Epithelial cell of proximal tubule (primary cell): ENCODE measurements around the gene CDC123. TPM values are rescaled to one million over a fixed set of nuclear protein-coding genes. Genes with fewer than 3 reads are reported as not detected.
"Not testable (repeated sequence)": the region's sequence is repeated elsewhere in the genome, so short reads cannot be mapped to it uniquely, and the experiment has no call there.

Experiments
- DNase-seq: peaks from one replicate; pipeline ENCODE4 v3.0.0-alpha.2; 2011; ENCODE audit warnings: low read depth
- H3K4me3 ChIP-seq: 2 replicates; pipeline ENCODE4 v1.5.1; 2011; ENCODE audit warnings: low read depth, mild to moderate bottlenecking, low read length
- total RNA-seq: library from RNA; depleted of rRNA; stranded (reverse); fragments of >200 nt; gene quantifications from 2 replicates; pipeline ENCODE4 v1.2.3, GENCODE V29; 2015
- TF ChIP-seq, protein P1 (sequence below): conservative IDR thresholded peaks from 2 replicates; pipeline ENCODE4 v1.5.1; 2012; ENCODE audit warnings: low read depth, mild to moderate bottlenecking, low read length

Gene CDC123
- total RNA-seq, 1 donor from 2014 or later = 96.5 TPM

DNA sequence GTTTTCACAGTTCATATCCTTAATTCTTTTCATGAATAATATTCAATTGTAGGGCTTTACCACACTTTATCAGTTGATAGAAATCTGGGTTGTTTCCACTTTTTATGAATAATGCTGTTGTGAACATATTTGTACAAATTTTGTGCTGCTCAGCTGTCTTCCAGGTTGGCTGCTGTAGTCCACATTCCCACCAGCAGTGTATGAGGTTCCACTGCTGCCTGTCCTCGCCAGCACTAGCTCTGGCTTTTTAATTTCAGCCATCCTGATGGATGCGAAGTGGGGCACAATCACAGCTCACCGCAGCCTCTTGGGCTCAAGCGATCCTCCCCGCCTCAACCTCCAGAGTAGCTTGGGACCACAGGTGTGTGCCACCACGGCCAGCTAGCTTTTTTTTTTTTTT is 33.1 kb upstream of the CDC123 start:
- TF ChIP-seq, protein P1, sequence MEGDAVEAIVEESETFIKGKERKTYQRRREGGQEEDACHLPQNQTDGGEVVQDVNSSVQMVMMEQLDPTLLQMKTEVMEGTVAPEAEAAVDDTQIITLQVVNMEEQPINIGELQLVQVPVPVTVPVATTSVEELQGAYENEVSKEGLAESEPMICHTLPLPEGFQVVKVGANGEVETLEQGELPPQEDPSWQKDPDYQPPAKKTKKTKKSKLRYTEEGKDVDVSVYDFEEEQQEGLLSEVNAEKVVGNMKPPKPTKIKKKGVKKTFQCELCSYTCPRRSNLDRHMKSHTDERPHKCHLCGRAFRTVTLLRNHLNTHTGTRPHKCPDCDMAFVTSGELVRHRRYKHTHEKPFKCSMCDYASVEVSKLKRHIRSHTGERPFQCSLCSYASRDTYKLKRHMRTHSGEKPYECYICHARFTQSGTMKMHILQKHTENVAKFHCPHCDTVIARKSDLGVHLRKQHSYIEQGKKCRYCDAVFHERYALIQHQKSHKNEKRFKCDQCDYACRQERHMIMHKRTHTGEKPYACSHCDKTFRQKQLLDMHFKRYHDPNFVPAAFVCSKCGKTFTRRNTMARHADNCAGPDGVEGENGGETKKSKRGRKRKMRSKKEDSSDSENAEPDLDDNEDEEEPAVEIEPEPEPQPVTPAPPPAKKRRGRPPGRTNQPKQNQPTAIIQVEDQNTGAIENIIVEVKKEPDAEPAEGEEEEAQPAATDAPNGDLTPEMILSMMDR = no peak
- no peak for DNase-seq
- H3K4me3 ChIP-seq = no peak overlapping the region

DNA sequence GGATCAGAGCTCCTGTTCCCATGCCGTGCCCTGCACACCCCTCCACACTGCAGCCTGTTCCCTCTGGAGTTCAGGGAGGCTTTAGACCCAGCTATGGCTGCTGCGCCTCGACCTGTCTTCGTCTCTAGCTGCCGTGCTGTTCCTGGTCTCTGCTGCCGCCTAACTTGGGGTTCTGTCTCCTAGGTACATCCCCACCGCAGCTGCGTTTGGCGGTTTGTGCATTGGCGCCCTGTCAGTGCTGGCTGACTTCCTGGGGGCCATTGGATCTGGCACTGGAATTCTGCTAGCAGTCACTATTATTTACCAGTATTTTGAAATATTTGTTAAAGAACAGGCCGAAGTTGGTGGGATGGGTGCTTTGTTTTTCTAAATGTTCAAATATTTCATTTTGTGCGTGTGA is 31.9 kb upstream of the CDC123 start:
- H3K4me3 ChIP-seq = no peak overlapping the region
- TF ChIP-seq, protein P1 = no peak
- DNase-seq = no peak

DNA sequence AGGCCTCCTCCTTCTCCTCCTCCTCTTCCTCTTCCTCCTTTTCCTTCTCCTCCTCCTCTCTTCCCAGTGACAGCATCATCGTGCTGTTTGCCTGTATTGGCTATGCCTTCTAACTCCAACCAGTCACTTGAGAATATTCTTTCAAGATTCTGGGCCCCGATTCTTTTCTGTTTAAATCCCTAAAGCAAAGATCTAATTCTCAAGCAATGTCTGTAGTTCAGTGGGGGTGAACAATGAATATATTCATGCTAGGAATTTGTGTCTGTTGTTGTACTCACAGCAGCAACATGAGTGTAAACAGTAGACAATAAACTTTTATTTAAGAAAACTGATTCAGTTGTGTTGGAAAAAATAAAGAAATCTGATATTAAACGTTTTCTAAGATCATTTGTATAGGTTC is 31.0 kb upstream of the CDC123 start:
- H3K4me3 ChIP-seq = no peak overlapping the region
- TF ChIP-seq, protein P1 = no peak

DNA sequence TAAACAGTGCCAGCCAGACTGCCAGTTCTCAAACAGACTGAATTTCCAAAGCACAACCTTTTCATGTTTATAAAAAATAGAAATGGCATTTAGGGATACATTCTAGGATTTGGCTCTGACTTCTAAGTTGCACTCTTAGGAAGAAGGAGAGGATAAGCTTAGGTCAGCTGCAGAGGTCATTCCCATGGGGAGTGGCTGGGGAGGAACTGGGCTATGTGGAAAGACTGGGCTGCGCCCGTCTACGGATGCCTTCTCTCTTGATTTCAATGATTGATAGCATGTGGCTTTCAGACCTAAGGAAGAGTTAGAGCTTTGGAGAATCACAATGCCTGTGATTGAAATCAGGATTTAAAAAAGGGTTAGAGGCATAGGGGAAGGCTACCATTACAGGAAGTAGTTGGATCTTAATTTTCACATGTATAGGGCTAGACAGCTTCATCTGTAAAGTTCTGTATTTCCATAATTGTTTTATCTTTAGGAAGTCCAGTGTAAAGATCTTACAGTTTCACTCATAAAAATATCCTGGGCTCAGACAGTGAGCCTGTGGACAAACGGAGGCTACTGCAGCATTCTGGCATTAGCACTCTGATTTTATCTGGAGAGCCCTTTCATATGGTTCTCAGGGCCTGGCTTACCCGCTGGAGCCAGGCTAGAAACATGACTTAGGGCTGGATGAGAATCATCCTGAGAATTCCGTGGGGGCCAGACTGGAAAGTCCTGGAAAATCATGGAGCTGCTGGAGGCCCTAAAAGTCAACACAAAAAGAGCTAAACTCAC is 29.8 kb upstream of the CDC123 start:
- TF ChIP-seq, protein P1 = no peak
- H3K4me3 ChIP-seq = no peak overlapping the region
- no peak for DNase-seq

More for the DNA sequence above, 31.0 kb upstream of the CDC123 start:
- DNase-seq = no peak

DNA sequence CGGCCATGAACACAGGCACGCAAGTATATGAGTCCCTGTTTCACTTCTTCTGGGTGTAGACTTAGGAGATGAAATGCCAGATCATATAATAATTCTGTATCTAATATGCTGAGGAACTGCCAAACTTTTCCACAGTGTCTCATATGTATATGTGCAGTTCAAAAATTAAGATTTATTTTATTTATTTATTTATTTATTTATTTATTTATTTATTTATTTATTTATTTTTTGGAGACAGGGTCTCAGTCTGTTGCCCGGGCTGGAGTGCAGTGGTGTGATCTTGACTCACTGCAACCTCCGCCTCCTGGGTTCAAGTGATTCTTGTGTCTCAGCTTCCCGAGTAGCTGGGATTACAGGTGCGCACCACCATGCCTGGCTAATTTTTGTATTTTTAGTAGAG is 24.5 kb upstream of the CDC123 start:
- not testable (repeated sequence) for H3K4me3 ChIP-seq, DNase-seq

DNA sequence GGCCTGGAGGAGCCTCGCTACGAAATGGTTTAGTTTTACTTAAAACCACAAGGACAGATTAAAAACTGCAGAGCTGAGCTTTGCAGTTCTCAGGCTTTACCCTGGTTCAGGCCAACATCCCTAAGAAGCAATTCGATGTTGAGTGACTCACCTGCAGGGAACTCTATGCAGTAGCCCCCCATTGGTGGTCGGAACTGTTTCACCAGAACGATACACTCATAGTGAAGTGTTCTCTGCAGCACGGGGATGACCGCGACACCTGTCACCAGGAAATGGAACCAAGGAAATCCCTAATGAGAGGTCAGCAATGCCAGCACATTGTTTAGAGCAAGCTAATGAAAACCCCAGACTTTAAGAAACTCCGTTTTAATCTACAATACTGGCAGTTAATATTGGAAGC is 18.3 kb upstream of the CDC123 start:
- TF ChIP-seq, protein P1 = no peak
- no peak overlapping the region for H3K4me3 ChIP-seq
- peak; percentile 13 for DNase-seq

DNA sequence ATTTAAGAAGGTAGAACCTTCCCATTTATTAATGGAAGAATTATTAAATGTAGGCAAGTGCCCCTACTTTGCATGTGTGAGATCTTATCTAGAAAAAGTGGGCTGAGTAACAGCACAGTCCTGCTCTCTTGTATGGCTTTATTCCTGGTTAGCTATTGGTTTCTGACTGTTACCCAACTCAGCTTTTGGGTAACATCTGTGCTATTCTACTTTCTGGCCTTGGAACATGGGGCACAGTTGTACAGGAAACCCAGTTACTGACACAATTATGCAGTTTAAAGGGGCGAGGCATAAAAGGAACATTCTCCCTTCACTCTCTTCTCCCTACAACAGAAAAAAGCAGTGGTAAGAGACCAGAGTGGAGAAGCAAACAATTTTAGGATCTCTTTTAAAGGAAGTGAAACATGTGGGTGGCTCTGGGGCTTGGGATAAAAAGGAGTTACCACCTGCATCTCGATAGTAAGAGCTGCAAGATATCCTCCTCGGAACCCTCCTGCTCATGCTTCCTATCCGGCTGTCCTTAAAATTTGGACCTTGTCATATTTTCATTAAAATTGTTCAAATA is 16.3 kb upstream of the CDC123 start:
- TF ChIP-seq, protein P1 = no peak
- no peak for DNase-seq
- no peak overlapping the region for H3K4me3 ChIP-seq
